ENCODE measurements around the gene PLA2G4A.

The PLA2G4A gene

DNA sequence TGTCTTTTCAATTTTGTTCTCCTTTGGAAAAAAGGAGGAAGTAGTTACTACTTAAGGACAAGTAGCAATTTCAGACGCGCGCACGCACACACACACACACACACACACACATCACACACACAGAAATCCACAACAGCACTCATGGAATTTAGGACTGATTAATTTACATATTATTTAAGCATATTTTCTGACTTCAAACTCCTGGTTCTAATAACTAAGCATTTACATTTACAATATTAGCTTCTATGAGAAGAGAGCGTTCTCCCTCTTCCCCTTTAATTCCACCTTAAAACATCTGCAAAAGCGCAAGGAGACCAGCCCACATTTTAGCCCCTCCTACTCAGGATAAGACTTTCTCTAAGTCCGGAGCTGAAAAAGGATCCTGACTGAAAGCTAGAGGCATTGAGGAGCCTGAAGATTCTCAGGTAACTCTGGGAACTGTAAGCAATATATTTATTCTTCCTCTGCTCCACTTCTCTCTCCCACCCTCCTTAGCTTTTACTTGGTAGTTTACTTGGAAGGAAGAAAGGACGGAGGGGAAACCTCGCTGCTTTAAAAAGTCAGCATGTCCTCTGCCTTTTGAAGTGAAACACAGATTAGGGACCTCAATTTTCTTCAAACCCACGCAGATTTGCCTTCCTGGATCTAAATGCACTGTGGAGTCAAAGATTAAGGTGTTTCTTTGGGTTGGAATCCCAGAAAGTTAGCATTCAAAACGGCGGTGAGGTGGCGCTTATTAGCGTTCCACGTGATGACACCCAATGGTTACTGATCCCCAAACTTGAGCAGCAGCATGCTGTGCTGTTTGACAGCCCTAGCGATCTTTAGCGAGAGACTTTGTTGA lies at the start of gene PLA2G4A:
PLA2G4A (plus strand) TSS at position 339 of the 844 bp plus-strand sequence. CDS start 25,406 bp downstream, outside the sequence.
- TF ChIP-seq, protein P1, sequence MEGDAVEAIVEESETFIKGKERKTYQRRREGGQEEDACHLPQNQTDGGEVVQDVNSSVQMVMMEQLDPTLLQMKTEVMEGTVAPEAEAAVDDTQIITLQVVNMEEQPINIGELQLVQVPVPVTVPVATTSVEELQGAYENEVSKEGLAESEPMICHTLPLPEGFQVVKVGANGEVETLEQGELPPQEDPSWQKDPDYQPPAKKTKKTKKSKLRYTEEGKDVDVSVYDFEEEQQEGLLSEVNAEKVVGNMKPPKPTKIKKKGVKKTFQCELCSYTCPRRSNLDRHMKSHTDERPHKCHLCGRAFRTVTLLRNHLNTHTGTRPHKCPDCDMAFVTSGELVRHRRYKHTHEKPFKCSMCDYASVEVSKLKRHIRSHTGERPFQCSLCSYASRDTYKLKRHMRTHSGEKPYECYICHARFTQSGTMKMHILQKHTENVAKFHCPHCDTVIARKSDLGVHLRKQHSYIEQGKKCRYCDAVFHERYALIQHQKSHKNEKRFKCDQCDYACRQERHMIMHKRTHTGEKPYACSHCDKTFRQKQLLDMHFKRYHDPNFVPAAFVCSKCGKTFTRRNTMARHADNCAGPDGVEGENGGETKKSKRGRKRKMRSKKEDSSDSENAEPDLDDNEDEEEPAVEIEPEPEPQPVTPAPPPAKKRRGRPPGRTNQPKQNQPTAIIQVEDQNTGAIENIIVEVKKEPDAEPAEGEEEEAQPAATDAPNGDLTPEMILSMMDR (IDR thresholded peaks at IDR 0.05; ENCODE audit: low read depth, low read length): no peak
- DNase-seq (ENCODE audit: extremely low read depth, low read depth): peak; percentile 22

DNA sequence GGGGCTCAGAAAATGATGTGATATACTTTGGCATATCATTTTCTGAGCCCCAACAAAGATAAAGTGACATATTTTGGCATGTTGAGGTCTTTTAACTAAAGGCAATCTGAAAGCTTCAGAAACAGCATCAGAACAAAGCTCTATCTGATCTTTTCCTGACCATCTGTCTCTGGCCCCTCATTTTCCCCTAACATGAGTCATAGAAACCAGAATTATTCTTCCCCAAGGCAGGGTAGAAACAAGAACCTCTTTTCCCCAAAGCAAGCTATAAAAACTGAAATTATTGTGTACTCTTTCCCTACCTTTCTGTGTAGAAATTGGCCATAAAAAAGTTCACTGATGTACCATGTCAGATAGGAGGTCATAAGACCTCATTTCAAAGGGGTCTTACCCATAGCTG lies 48.7 kb upstream of the PLA2G4A start:
- no peak for DNase-seq (ENCODE audit: extremely low read depth, low read depth)
- TF ChIP-seq, protein P1 (IDR thresholded peaks at IDR 0.05; ENCODE audit: low read depth, low read length): no peak

DNA sequence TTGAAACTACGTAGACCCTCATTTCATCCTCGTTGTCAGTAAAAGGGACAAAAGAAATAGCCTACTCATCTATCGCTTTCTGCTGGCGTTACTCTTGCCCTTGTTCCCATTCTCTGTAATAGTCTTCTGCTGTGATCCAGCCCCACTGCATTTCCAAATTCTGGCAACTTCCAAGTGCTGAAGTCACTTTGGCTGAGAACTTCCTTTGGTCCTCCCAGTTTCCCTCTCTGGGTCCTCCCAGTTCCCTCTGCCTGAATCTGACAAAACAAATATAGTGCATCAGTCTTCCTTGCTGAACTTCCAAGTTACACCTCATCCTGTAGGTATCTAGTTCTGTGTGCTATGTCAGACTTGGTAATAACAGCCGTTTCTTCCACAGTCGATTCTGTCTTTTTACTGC lies 47.0 kb upstream of the PLA2G4A start:
- no peak for DNase-seq (ENCODE audit: extremely low read depth, low read depth)
- TF ChIP-seq, protein P1 (IDR thresholded peaks at IDR 0.05; ENCODE audit: low read depth, low read length): no peak

DNA sequence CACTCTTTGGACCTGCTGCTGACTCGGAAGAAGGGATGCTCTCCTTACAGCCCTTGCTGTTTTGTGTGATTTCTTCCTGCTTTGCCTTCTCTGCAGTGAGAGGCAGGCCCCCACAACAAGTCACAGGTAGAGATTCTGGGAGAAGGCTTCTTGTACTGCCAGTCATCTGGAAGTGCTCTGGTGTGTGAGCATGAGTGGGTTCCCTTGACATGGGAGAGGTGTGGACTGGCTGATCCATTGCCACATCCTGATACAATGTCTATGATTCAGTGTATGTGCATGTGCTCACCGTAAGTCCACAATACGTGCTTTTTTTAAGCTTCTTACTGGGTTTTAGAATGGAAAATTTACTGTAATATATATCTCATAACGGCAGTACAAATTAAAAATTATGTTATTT lies 46.0 kb upstream of the PLA2G4A start:
- TF ChIP-seq, protein P1 (IDR thresholded peaks at IDR 0.05; ENCODE audit: low read depth, low read length): no peak

DNA sequence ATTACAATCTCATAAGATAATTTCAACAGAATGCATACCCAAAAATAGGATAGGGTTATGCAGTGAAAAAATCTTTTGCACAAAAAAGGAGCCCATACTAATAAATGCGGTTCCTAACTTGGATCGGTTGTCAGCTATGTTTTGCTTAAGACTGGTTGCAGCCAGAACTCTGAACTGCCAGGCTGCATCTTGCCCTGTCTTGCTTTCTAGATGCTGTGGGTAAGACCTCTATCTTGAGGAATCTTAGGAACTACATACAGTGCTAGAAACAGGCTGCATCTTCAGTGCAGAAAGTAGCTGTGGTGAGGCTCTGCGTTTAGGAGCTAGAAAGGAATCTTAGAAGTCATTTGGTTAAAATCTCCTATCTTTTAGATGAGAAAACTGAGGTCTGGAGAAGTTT lies 45.6 kb upstream of the PLA2G4A start:
- DNase-seq (ENCODE audit: extremely low read depth, low read depth): no peak
- TF ChIP-seq, protein P1 (IDR thresholded peaks at IDR 0.05; ENCODE audit: low read depth, low read length): no peak

More for the DNA sequence above, 46.0 kb upstream of the PLA2G4A start:
- no peak for DNase-seq (ENCODE audit: extremely low read depth, low read depth)

DNA sequence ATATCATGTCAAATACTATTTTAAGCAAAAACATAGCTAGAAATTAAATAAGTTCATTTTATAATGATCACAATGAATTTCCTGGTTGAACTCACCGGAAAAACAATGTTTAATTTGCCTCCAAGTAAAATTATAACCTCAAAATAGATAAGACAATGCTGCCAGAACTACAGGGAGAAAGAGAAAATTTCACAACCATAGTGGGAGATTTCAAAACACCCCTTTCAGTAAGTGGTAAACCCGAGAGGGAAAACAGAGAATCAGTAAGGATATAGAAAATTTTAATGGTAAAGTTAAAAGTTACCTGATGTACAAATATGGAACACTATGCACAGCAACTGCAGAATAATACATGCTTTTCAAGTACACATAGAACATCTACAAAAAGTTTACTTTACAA lies 43.2 kb upstream of the PLA2G4A start:
- TF ChIP-seq, protein P1 (IDR thresholded peaks at IDR 0.05; ENCODE audit: low read depth, low read length): no peak
- no peak for DNase-seq (ENCODE audit: extremely low read depth, low read depth)

DNA sequence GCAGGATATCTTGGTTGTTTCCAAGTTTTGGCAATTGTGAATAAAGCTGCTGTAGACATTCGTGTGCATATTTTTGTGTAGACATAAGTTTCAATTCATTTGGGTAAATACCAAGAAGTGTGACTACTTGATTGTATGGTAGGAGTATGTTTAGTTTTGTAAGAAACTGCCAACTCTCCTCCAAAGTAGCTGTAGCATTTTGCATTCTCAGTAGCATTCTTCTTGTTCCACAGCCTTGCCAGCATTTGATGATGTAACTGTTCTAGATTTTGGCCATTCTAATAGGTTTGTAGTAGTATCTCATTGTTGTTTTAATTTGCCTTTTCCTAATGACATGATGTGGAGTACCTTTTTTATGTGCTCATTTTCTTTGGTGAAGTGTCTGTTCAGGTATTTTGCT lies 38.6 kb upstream of the PLA2G4A start:
- TF ChIP-seq, protein P1 (IDR thresholded peaks at IDR 0.05; ENCODE audit: low read depth, low read length): no peak
- DNase-seq (ENCODE audit: extremely low read depth, low read depth): no peak
